Measurements from ENCODE around the gene ALPP.
"Not testable (repeated sequence)": the region's sequence is repeated elsewhere in the genome, so short reads cannot be mapped to it uniquely, and the experiment has no call there.

ALPP gene

DNA sequence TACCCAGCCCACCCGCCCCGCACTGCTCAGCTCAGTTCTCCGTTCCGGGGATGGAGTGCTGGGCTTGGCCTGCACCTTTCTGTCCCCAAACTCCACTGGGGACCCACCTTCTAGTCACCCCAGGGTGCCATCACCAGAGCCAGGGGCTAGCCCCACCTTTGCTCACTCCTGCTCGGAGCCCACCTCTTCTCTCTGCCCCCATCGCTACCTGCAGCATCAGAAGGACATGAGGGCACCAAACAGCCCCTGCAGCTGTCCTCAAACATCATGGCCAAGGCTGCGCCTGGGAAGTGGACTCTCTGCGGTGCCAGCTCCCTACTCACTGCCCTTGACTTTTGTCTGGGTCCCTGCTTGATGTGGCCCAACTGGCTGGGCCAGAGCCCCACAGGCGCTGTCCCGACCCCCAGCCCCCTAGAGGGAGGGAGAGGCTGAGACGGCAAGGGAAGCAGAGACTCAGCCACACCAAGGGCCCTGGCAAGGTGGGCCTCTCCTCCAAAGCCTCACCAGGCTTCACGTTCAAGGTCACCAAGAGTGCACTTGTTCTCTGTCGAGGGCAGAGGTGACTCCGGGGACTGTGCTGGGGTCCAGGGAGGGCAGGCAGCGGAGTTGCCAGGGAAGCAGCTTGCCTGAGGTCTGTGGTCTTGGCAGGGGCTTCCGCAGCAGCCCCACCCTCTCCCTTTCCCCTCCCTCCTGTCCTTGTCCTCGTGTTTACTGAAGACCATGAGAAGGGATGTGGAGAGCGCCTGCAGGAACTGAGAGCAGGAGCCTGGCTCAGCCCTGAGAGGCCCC lies 13.6 kb upstream of the ALPP start:
- not testable (repeated sequence) for DNase-seq

DNA sequence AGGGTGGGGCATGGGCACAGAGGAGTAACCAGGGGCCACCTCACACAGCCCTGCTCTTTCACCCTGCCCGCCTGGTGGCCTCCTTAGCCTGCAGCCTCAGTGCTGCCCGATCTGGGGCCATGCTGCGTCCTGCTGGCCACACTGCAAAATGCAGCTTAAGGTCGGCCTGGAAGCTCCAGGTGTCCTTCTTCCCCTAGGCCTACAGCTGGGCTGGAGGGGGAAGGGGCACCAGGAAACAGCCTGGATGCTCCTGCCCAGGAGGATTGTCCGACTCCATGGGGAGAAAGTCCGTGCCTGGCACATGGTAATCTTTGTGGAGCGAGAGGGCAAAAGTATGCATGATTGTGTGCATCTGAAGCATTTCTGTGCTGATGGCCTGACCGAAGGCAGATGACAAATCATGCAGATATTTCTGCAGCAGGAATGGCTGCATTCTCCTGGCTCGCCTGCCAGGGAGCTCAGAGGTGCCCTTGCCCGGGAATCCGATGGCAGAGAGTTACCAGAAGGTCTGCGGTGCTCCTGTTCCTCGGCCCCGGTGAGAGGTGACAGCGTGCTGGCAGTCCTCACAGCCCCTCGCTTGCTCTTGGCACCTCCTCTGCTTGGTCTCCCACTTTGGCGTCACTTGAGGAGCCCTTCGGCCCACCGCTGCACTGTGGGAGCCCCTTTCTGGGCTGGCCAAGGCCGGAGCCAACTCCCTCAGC lies 12.8 kb upstream of the ALPP start:
- DNase-seq = peak; percentile 76

DNA sequence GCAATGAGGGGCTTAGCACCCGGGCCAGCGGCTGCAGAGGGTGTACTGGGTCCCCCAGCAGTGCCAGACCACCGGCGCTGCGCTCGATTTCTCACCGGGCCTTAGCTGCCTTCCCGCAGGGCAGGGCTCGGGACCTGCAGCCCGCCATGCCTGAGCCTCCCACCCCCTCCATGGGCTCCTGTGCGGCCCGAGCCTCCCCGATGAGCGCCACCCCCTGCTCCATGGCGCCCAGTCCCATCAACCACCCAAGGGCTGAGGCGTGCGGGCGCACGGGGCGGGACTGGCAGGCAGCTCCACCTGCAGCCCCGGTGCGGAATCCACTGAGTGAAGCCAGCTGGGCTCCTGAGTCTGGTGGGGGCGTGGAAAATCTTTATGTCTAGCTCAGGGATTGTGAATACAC lies 12.1 kb upstream of the ALPP start:
- peak; percentile 74 for DNase-seq

GRCh38 chr2:232367016-232367415 lies 11.5 kb upstream of the ALPP start:
- no peak for DNase-seq

DNA sequence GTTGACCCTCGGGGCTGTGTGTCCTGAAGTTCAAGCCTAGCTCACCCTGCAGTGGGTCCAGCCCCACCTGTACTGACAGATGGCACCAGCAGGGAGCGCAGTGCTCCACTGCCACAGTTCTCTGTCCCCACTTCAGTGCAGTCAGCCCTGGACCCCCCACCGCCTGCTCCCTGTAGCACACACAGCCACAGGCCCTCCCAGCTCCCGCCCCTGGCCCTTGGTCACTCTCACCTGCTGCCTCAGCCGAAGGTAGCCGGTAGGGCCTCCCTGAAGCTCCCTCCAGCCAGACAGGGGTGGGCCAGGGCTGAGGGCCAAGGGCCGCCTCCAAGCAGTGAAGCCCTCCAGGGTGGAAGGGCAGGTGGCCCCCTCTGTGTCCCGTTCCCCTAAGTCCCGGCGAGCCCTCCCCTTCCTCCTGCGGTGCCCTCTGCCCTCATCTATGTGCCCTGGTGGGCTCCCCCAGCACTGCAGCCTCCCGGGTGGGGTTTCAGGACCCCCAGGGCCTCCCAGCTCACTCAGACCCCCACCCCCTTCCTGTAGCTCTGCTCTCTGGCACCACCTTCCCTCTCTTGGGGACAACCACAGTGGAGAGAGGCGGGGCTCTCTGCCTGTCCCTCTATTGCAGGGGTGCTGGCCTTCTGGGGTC lies 10.8 kb upstream of the ALPP start:
- DNase-seq = peak; percentile 55

DNA sequence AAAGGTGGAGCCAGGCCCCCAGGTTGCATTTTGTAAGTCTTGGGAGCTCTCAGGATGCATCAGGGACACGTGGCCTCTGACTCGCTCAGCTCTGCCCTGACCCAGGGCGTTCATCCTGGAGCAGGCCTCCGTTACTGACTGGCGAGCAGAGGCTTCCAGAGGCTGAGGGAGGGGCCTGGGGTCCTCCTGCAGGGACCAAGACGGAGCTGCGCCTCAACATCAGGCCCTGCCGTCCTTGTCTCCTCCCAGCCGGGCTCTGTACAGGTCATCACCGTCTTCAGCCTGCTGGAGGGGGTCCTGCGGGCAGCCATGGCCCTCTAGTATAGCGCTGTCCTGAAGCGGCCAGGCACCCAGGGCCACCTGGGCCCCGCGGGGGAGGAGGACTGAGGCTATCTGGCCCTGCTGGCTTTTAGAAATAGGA lies 10.2 kb upstream of the ALPP start:
- DNase-seq = no peak

- DNase-seq = no peak
Measured at GRCh38 chr2:232369126-232369951, 9.2 kb upstream of the ALPP start.

GRCh38 chr2:232370007-232370406 lies 8.5 kb upstream of the ALPP start:
- not testable (repeated sequence) for DNase-seq

GRCh38 chr2:232372231-232373208 lies 6.0 kb upstream of the ALPP start:
- no peak for DNase-seq

- no peak for DNase-seq
Measured at GRCh38 chr2:232374356-232374755, 4.2 kb upstream of the ALPP start.

DNA sequence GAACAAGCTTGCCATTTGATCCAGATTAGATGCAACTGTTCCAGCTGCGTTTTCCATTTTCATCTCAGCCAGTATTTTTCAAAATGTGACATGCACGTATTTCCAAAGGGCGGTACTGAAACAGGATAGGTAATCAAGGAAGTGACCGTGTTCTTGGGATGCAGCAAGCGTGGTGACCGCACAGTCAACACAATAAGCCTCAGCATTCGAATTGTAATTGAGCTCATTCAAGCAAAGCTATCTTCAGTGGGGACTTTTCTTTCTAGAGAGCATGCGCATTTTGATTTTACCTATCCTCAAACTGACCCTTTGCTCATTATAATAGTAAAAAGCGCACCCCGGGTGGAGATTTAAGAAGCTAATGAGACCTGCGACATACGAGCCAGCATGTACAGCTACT lies 3.4 kb upstream of the ALPP start:
- no peak for DNase-seq

GRCh38 chr2:232376260-232376659 lies 2.3 kb upstream of the ALPP start:
- no peak for DNase-seq

GRCh38 chr2:232376713-232377112 lies 1.8 kb upstream of the ALPP start:
- DNase-seq = no peak

- no peak for DNase-seq
Measured at GRCh38 chr2:232377319-232377718, 1.2 kb upstream of the ALPP start.

GRCh38 chr2:232377841-232378734 lies 463 bp upstream of the ALPP start:
- DNase-seq = no peak

DNA sequence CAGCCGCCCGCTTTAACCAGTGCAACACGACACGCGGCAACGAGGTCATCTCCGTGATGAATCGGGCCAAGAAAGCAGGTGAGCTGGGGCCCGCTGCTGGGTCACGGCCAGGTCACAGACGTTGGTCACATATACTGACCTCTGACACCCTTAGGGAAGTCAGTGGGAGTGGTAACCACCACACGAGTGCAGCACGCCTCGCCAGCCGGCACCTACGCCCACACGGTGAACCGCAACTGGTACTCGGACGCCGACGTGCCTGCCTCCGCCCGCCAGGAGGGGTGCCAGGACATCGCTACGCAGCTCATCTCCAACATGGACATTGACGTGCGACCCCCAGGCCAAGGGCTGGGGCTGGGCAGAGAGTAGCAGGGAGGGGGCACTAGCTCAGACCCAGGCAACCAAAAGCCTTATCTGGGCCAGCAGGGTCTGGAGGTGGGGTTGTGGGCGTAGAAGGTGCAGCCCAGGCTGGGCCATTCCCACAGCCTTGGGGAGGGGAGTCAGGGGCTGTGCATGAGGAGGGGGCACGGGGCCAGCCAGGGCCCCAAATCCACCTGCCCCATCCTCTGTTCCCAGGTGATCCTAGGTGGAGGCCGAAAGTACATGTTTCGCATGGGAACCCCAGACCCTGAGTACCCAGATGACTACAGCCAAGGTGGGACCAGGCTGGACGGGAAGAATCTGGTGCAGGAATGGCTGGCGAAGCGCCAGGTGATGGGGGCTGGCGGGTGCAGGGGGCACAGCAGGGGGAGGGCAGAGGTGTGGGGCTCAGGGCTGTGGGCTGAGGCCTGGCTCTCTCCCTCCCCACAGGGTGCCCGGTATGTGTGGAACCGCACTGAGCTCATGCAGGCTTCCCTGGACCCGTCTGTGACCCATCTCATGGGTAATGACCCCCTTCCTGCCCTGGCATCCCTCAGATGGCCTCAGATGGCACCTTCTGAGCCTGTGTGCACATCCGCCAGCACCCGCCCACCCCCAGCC lies 1.3 kb downstream of the ALPP start:
- not testable (repeated sequence) for DNase-seq

- DNase-seq = not testable (repeated sequence)
Measured at GRCh38 chr2:232381204-232382031, 2.9 kb downstream of the ALPP start.
